SK-N-SH (cell line): ENCODE results near the gene OPCML. TPM values are rescaled to one million over a fixed set of nuclear protein-coding genes. Genes with fewer than 3 reads are reported as not detected.

ENCODE experiments used
- CTCF ChIA-PET: fragments of 300-600, 350-600 bp; formaldehyde crosslinking; extraction: SDS; loops from one replicate; lab custom pipeline; 2021; lab: Yijun Ruan, JAX
- POLR2A ChIA-PET: fragments of 350-600 bp; sonication (Branson Sonifier 250); formaldehyde crosslinking; extraction: SDS; loops from one replicate; lab custom pipeline; 2020; ENCODE audit warnings: antibody characterized with exemption, inconsistent platforms; lab: Yijun Ruan, JAX
- DNase-seq: peaks from one replicate; pipeline ENCODE4 v3.0.0; 2012
- H2AFZ ChIP-seq: fragments of 200-600 bp; sonication (generic); 2 replicates; pipeline ENCODE4 v1.8.1; 2016; ENCODE audit warnings: antibody characterized with exemption, mild to moderate bottlenecking, low read depth
- H3F3A ChIP-seq: fragments of 200-600 bp; sonication (generic); replicated peaks from 2 replicates; pipeline ENCODE3; 2016; ENCODE audit warnings: antibody characterized with exemption, mild to moderate bottlenecking; ENCODE audit not compliant: insufficient read depth
- H3K27ac ChIP-seq, 2 experiments: fragments of 200-500 bp in 1 of 2; fragments of 200-600 bp in 1 of 2; sonication (Bioruptor generic) in 1 of 2; sonication (generic), shearing (Covaris generic) in 1 of 2; 2 replicates each; pipeline versions ENCODE4 v1.5.1 to v1.6.1; 2014 to 2016; ENCODE audit warnings: low read depth in 2 of 2, inconsistent platforms in 1 of 2, low read length in 1 of 2, mild to moderate bottlenecking in 1 of 2, mixed read lengths in 1 of 2
- H3K27me3 ChIP-seq: fragments of 200-600 bp; sonication (generic), shearing (Covaris generic); 2 replicates; pipeline ENCODE4 v1.6.1; 2016; ENCODE audit warnings: mixed run types; ENCODE audit not compliant: insufficient read depth
- H3K36me3 ChIP-seq, 2 experiments: fragments of 200-500 bp in 1 of 2; fragments of 200-600 bp in 1 of 2; sonication (Bioruptor generic) in 1 of 2; sonication (generic) in 1 of 2; replicated peaks in 1 of 2; 2 replicates each; pipeline versions ENCODE3 to v1.5.1; 2014 to 2016; ENCODE audit warnings: low read length in 1 of 2, mild to moderate bottlenecking in 1 of 2; ENCODE audit not compliant: insufficient read depth in 2 of 2, control insufficient read depth in 1 of 2
- H3K4me1 ChIP-seq, 2 experiments: fragments of 200-500 bp in 1 of 2; fragments of 200-600 bp in 1 of 2; sonication (Bioruptor generic) in 1 of 2; sonication (generic), shearing (Covaris generic) in 1 of 2; 2 replicates each; pipeline versions ENCODE4 v1.5.1 to v1.6.1; 2014 to 2016; ENCODE audit warnings: low read depth in 1 of 2, low read length in 1 of 2, mixed run types in 1 of 2; ENCODE audit not compliant: insufficient read depth in 2 of 2, control insufficient read depth in 1 of 2
- H3K4me2 ChIP-seq: fragments of 200-600 bp; sonication (generic), shearing (Covaris generic); 2 replicates; pipeline ENCODE4 v1.6.1; 2017; ENCODE audit warnings: mixed run types
- H3K4me3 ChIP-seq, 2 experiments: fragments of 200-500 bp in 1 of 2; fragments of 200-600 bp in 1 of 2; sonication (Bioruptor generic) in 1 of 2; sonication (generic), shearing (Covaris generic) in 1 of 2; 2 replicates each; pipeline versions ENCODE4 v1.5.1 to v1.8.1; 2014 to 2016; ENCODE audit warnings: low read depth in 2 of 2, inconsistent platforms in 1 of 2, low read length in 1 of 2, mild to moderate bottlenecking in 1 of 2, mixed read lengths in 1 of 2, moderate library complexity in 1 of 2
- H3K79me2 ChIP-seq: fragments of 200-600 bp; sonication (generic); 2 replicates; pipeline ENCODE4 v1.8.1; 2017; ENCODE audit warnings: mild to moderate bottlenecking; ENCODE audit not compliant: insufficient read depth
- H3K9ac ChIP-seq: fragments of 200-600 bp; sonication (generic); 2 replicates; pipeline ENCODE4 v1.6.1; 2017; ENCODE audit warnings: mixed run types
- H3K9me2 ChIP-seq: fragments of 200-600 bp; sonication (generic); 2 replicates; pipeline ENCODE4 v1.6.1; 2017; ENCODE audit warnings: mixed run types
- H3K9me3 ChIP-seq: fragments of 200-600 bp; sonication (generic); 2 replicates; pipeline ENCODE4 v1.6.1; 2017; ENCODE audit warnings: mixed run types, mild to moderate bottlenecking, moderate library complexity
- H4K20me1 ChIP-seq: fragments of 200-600 bp; sonication (generic); 2 replicates; pipeline ENCODE4 v1.6.1; 2017; ENCODE audit warnings: mild to moderate bottlenecking, mixed run types; ENCODE audit not compliant: insufficient read depth
- ELF1 ChIP-seq: IDR thresholded peaks from 2 replicates; pipeline ENCODE4 v1.4.0; 2012
- EZH2phosphoT487 ChIP-seq: fragments of 200-600 bp; sonication (generic); IDR thresholded peaks from 2 replicates; pipeline ENCODE4 v1.6.1; 2017; ENCODE audit warnings: low read depth, mixed run types, mild to moderate bottlenecking, antibody characterized with exemption, moderate library complexity, borderline replicate concordance
- FOSL2 ChIP-seq: IDR thresholded peaks from 2 replicates; pipeline ENCODE4 v1.4.0; 2012; ENCODE audit warnings: low read depth, mild to moderate bottlenecking, moderate library complexity, borderline replicate concordance
- FOXM1 ChIP-seq: IDR thresholded peaks from 2 replicates; pipeline ENCODE4 v1.4.0; 2012; ENCODE audit warnings: low read depth, mild to moderate bottlenecking
- GATA2 ChIP-seq: sonication (generic); formaldehyde crosslinking; IDR thresholded peaks from 2 replicates; pipeline ENCODE4 v1.5.0; 2020; ENCODE audit warnings: mild to moderate bottlenecking, missing genetic modification reagents
- JUND ChIP-seq: IDR thresholded peaks from 2 replicates; pipeline ENCODE4 v1.4.0; 2012
- MAX ChIP-seq: IDR thresholded peaks from 2 replicates; pipeline ENCODE4 v1.4.0; 2012; ENCODE audit warnings: low read depth
- MXI1 ChIP-seq: IDR thresholded peaks from 2 replicates; pipeline ENCODE4 v1.6.1; 2012; ENCODE audit warnings: mild to moderate bottlenecking, low read depth, low read length, improper control_type of control experiment
- NFIC ChIP-seq: IDR thresholded peaks from 2 replicates; pipeline ENCODE4 v1.4.0; 2012; ENCODE audit warnings: borderline replicate concordance
- POLR2AphosphoS5 ChIP-seq: IDR thresholded peaks from 2 replicates; pipeline ENCODE4 v1.6.1; 2012; ENCODE audit warnings: low read depth, low read length
- RAD21 ChIP-seq: IDR thresholded peaks from 2 replicates; pipeline ENCODE4 v1.6.1; 2012; ENCODE audit warnings: mild to moderate bottlenecking, low read length
- RCOR1 ChIP-seq: fragments of 150-350 bp; IDR thresholded peaks from 2 replicates; pipeline ENCODE4 v1.6.1; 2017; ENCODE audit warnings: antibody characterized with exemption, low read length
- RFX5 ChIP-seq: IDR thresholded peaks from 2 replicates; pipeline ENCODE4 v1.6.1; 2012; ENCODE audit warnings: mild to moderate bottlenecking, improper control_type of control experiment, low read length
- RXRA ChIP-seq: IDR thresholded peaks from 2 replicates; pipeline ENCODE4 v1.4.0; 2012; ENCODE audit warnings: low read depth, mild to moderate bottlenecking, borderline replicate concordance
- SIN3A ChIP-seq: IDR thresholded peaks from 2 replicates; pipeline ENCODE4 v1.6.1; 2012; ENCODE audit warnings: low read depth, mild to moderate bottlenecking, low read length, moderate library complexity, borderline replicate concordance
- SMC3 ChIP-seq: IDR thresholded peaks from 2 replicates; pipeline ENCODE4 v1.6.1; 2012; ENCODE audit warnings: low read depth, low read length, improper control_type of control experiment
- USF1 ChIP-seq: IDR thresholded peaks from 2 replicates; pipeline ENCODE4 v1.4.0; 2012; ENCODE audit warnings: low read depth, borderline replicate concordance
- USF2 ChIP-seq: fragments of 150-350 bp; IDR thresholded peaks from 2 replicates; pipeline ENCODE4 v1.6.1; 2017; ENCODE audit warnings: antibody characterized with exemption, low read length, low read depth, borderline replicate concordance
- YY1 ChIP-seq: IDR thresholded peaks from 2 replicates; pipeline ENCODE4 v1.4.0; 2012; ENCODE audit warnings: low read depth, mild to moderate bottlenecking
- ZBTB33 ChIP-seq: IDR thresholded peaks from 2 replicates; pipeline ENCODE4 v1.4.0; 2012; ENCODE audit warnings: low read depth, borderline replicate concordance
- WGBS: methylation state at CpG from one replicate; pipeline ENCODE4 v1.1.6; 2017; ENCODE audit warnings: low lambda C conversion rate; 5-methylcytosine and 5-hydroxymethylcytosine counted together
- polyA plus RNA-seq, 3 experiments: library from polyadenylated mRNA; depleted of rRNA; stranded (reverse); fragments of >200 nt; gene quantifications; 2 replicates each; pipeline ENCODE4 v1.2.3, GENCODE V29; 2012

The OPCML gene
- polyA plus RNA-seq, 1 of the 3 experiments (the other 2 are of a cell fraction), result not detected

GRCh38 chr11:133014337-133014736 is 518.0 kb downstream of the OPCML start:
- Histone ChIP-seq H3K27ac (no peak overlapping the region), H2AFZ (no peak overlapping the region), H3K4me2 (no peak overlapping the region), H3K79me2 (no peaks in the 10 kb centered on the region), H3F3A (no peaks in the 10 kb centered on the region), H3K4me3 (no peak overlapping the region), H4K20me1 (no peaks in the 10 kb centered on the region), H3K9ac (no peak overlapping the region), H3K9me3 (no peaks in the 10 kb centered on the region), H3K9me2 (no peaks in the 10 kb centered on the region), H3K27me3 (no peaks in the 10 kb centered on the region)
- WGBS, result 29% methylated on average over 4 of the region's 5 CpGs
- CTCF ChIA-PET, result interaction anchor here (1.0 kb wide), 1 partner anchor 50 kb away, joined by 3 read pairs; no protein-coding TSS in a partner anchor
- POLR2A ChIA-PET, result no interaction called here
- DNase-seq, result no peak
- no peak for TF ChIP-seq EZH2phosphoT487
- no peak for TF ChIP-seq FOXM1
- no peak for TF ChIP-seq MAX
- TF ChIP-seq POLR2AphosphoS5, result no peak
- TF ChIP-seq RXRA, result no peak
- TF ChIP-seq MXI1, result no peak
- TF ChIP-seq SMC3, result no peak
- no peak for TF ChIP-seq RAD21
- no peak for TF ChIP-seq NFIC
- TF ChIP-seq, all 33 proteins: peak for 0
- H3K36me3 ChIP-seq, result no peaks in the 10 kb centered on the region
- no peaks in the 10 kb centered on the region for H3K4me1 ChIP-seq

- no peak for DNase-seq
- Histone ChIP-seq H3K27ac (no peak overlapping the region), H3K79me2 (no peaks in the 10 kb centered on the region), H2AFZ (no peak overlapping the region)
- TF ChIP-seq RCOR1, result no peak
- no peak for TF ChIP-seq ZBTB33
- TF ChIP-seq POLR2AphosphoS5, result no peak
- no peak for TF ChIP-seq ELF1
- no peak for TF ChIP-seq RFX5
- TF ChIP-seq USF1, result no peak
- TF ChIP-seq YY1, result no peak
- TF ChIP-seq GATA2 (CRISPR knock-in tag), result no peak
- no peak for TF ChIP-seq SIN3A
- no peak for TF ChIP-seq USF2
- TF ChIP-seq MXI1, result no peak
- no peak for TF ChIP-seq JUND
- no peak for TF ChIP-seq FOSL2
- TF ChIP-seq RAD21, result no peak
- TF ChIP-seq, all 33 proteins: peak for 0
- Histone ChIP-seq H3K27me3 (no peaks in the 10 kb centered on the region), H3K4me3 (no peak overlapping the region), H3K9me3 (no peaks in the 10 kb centered on the region), H3K9me2 (no peaks in the 10 kb centered on the region), H3K4me2 (no peak overlapping the region), H3F3A (no peaks in the 10 kb centered on the region), H3K4me1 (no peaks in the 10 kb centered on the region), H3K36me3 (no peaks in the 10 kb centered on the region), H4K20me1 (no peaks in the 10 kb centered on the region), H3K9ac (no peak overlapping the region)
- 49% methylated on average over 4 of the region's 4 CpGs for WGBS
- CTCF ChIA-PET, result no interaction called here
- POLR2A ChIA-PET, result no interaction called here
These were observed 519.5 kb downstream of the OPCML start for GRCh38 chr11:133012803-133013202.
